ENCODE data around the gene CLPTM1L. TPM values are rescaled to one million over a fixed set of nuclear protein-coding genes. Genes with fewer than 3 reads are reported as not detected.

Gene CLPTM1L
- total RNA-seq, 2 donors from 2014 or later = 117 to 155 TPM

DNA sequence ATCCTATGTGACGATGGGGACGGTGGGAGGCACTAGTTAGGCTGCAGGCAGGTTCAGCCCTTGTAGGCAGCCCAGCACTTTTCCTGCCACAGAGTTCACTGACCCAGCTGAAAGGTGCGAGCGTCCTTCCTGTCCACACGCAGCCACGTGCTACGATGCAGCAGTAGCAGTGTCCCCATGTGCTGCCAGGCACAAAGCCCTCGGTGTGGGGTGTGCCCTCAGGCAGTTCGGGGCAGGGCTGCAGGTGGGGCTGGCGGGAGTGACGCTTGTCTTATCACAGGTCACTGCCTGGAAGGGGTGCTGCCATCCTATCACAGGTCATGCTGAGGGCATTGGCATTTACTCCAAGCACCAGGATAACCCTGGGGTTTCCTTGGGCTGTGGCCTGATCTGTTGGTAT is 46.8 kb upstream of the CLPTM1L start:
- Histone ChIP-seq H3K36me3 (no peaks in the 10 kb centered on the region), H3K9me3 (no peaks in the 10 kb centered on the region), H3K4me1 (ENCODE audit: control insufficient read depth in 1 of 2, low read depth in 2 of 2) (peaks cover under 1% of the 10 kb centered on the region in 2 donors), H3K27ac (no peak overlapping the region), H3K4me3 (no peak overlapping the region), H3K27me3 (replicated peaks; ENCODE audit: insufficient read depth) (no peaks in the 10 kb centered on the region)
- TF ChIP-seq, protein P1, sequence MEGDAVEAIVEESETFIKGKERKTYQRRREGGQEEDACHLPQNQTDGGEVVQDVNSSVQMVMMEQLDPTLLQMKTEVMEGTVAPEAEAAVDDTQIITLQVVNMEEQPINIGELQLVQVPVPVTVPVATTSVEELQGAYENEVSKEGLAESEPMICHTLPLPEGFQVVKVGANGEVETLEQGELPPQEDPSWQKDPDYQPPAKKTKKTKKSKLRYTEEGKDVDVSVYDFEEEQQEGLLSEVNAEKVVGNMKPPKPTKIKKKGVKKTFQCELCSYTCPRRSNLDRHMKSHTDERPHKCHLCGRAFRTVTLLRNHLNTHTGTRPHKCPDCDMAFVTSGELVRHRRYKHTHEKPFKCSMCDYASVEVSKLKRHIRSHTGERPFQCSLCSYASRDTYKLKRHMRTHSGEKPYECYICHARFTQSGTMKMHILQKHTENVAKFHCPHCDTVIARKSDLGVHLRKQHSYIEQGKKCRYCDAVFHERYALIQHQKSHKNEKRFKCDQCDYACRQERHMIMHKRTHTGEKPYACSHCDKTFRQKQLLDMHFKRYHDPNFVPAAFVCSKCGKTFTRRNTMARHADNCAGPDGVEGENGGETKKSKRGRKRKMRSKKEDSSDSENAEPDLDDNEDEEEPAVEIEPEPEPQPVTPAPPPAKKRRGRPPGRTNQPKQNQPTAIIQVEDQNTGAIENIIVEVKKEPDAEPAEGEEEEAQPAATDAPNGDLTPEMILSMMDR (IDR thresholded peaks at IDR 0.05) = no peak
- DNase-seq (ENCODE audit: low spot score) (no peak), ATAC-seq (ENCODE audit: insufficient number of reproducible peaks, low FRiP score, low read depth) (no peak)

GRCh38 chr5:1390861-1391600 is 46.1 kb upstream of the CLPTM1L start:
- H3K9me3 ChIP-seq = no peaks in the 10 kb centered on the region
- ATAC-seq (ENCODE audit: insufficient number of reproducible peaks, low FRiP score, low read depth) (no peak), DNase-seq (ENCODE audit: low spot score) (no peak)
- TF ChIP-seq, protein P1 (IDR thresholded peaks at IDR 0.05) = no peak
- H3K4me1 ChIP-seq (ENCODE audit: control insufficient read depth in 1 of 2, low read depth in 2 of 2) = peaks cover 3 to 5% of the 10 kb centered on the region in 2 donors
- H3K36me3 ChIP-seq = no peaks in the 10 kb centered on the region
- no peaks in the 10 kb centered on the region for H3K27me3 ChIP-seq (replicated peaks; ENCODE audit: insufficient read depth)
- no peak overlapping the region for H3K4me3 ChIP-seq
- H3K27ac ChIP-seq = no peak overlapping the region

GRCh38 chr5:1390333-1390732 is 45.4 kb upstream of the CLPTM1L start:
- Histone ChIP-seq H3K36me3 (no peaks in the 10 kb centered on the region), H3K9me3 (no peaks in the 10 kb centered on the region), H3K27me3 (replicated peaks; ENCODE audit: insufficient read depth) (no peaks in the 10 kb centered on the region), H3K4me1 (ENCODE audit: control insufficient read depth in 1 of 2, low read depth in 2 of 2) (peaks cover 3 to 5% of the 10 kb centered on the region in 2 donors), H3K4me3 (no peak overlapping the region), H3K27ac (no peak overlapping the region)
- ATAC-seq (ENCODE audit: insufficient number of reproducible peaks, low FRiP score, low read depth) = no peak
- TF ChIP-seq, protein P1 (IDR thresholded peaks at IDR 0.05) = no peak
- DNase-seq (ENCODE audit: low spot score) = no peak

GRCh38 chr5:1388383-1388967 is 43.6 kb upstream of the CLPTM1L start:
- DNase-seq (ENCODE audit: low spot score) = no peak
- Histone ChIP-seq H3K4me3 (no peak overlapping the region), H3K36me3 (no peaks in the 10 kb centered on the region), H3K27ac (no peak overlapping the region), H3K27me3 (replicated peaks; ENCODE audit: insufficient read depth) (no peaks in the 10 kb centered on the region), H3K9me3 (no peaks in the 10 kb centered on the region), H3K4me1 (ENCODE audit: control insufficient read depth in 1 of 2, low read depth in 2 of 2) (peaks cover 3 to 5% of the 10 kb centered on the region in 2 donors)
- TF ChIP-seq, protein P1 (IDR thresholded peaks at IDR 0.05) = no peak
- ATAC-seq (ENCODE audit: insufficient number of reproducible peaks, low FRiP score, low read depth) = no peak

GRCh38 chr5:1387876-1388275 is 43.0 kb upstream of the CLPTM1L start:
- H3K9me3 ChIP-seq = no peaks in the 10 kb centered on the region
- TF ChIP-seq, protein P1 (IDR thresholded peaks at IDR 0.05) = no peak
- H3K27ac ChIP-seq = no peak overlapping the region
- DNase-seq (ENCODE audit: low spot score) = no peak
- no peak for ATAC-seq (ENCODE audit: insufficient number of reproducible peaks, low FRiP score, low read depth)
- H3K27me3 ChIP-seq (replicated peaks; ENCODE audit: insufficient read depth) = no peaks in the 10 kb centered on the region
- H3K4me3 ChIP-seq = no peak overlapping the region
- H3K4me1 ChIP-seq (ENCODE audit: control insufficient read depth in 1 of 2, low read depth in 2 of 2) = peaks cover 3 to 5% of the 10 kb centered on the region in 2 donors
- no peaks in the 10 kb centered on the region for H3K36me3 ChIP-seq
